ENCODE results near the gene SIMC1.
"Not testable (repeated sequence)": the region's sequence is repeated elsewhere in the genome, so short reads cannot be mapped to it uniquely, and the experiment has no call there.

- not testable (repeated sequence) for TF ChIP-seq CTCF (conservative IDR thresholded peaks at IDR 0.05; ENCODE audit: low read depth, low read length); EZH2phosphoT487 (IDR thresholded peaks at IDR 0.05; ENCODE audit: borderline replicate concordance, low read length); EZH2 (IDR thresholded peaks at IDR 0.05; ENCODE audit: low read length, unreplicated experiment)
Observed at GRCh38 chr5:176237971-176238644, at the start of gene SIMC1.

Data from PC-3 (cell line).